GM18951 (cell line): ENCODE data around the gene NFIL3.
"Not testable (repeated sequence)": the region's sequence is repeated elsewhere in the genome, so short reads cannot be mapped to it uniquely, and the experiment has no call there.

Experiments
- POLR2A ChIP-seq: IDR thresholded peaks from 4 replicates; pipeline ENCODE4 v1.6.1; 2011; ENCODE audit warnings: mild to moderate bottlenecking; ENCODE audit not compliant: insufficient read length, insufficient read depth; ENCODE audit errors: extremely low read depth
- in situ Hi-C: fragments of 300-500 bp; cut with MboI; formaldehyde crosslinking; loops from one replicate; pipeline ENCODE4 v1.12.0; 2022; ENCODE audit warnings: low sequenced_read_pairs, mixed read lengths, inconsistent platforms; ENCODE audit not compliant: unreplicated experiment

The NFIL3 gene, protein sequence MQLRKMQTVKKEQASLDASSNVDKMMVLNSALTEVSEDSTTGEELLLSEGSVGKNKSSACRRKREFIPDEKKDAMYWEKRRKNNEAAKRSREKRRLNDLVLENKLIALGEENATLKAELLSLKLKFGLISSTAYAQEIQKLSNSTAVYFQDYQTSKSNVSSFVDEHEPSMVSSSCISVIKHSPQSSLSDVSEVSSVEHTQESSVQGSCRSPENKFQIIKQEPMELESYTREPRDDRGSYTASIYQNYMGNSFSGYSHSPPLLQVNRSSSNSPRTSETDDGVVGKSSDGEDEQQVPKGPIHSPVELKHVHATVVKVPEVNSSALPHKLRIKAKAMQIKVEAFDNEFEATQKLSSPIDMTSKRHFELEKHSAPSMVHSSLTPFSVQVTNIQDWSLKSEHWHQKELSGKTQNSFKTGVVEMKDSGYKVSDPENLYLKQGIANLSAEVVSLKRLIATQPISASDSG

DNA sequence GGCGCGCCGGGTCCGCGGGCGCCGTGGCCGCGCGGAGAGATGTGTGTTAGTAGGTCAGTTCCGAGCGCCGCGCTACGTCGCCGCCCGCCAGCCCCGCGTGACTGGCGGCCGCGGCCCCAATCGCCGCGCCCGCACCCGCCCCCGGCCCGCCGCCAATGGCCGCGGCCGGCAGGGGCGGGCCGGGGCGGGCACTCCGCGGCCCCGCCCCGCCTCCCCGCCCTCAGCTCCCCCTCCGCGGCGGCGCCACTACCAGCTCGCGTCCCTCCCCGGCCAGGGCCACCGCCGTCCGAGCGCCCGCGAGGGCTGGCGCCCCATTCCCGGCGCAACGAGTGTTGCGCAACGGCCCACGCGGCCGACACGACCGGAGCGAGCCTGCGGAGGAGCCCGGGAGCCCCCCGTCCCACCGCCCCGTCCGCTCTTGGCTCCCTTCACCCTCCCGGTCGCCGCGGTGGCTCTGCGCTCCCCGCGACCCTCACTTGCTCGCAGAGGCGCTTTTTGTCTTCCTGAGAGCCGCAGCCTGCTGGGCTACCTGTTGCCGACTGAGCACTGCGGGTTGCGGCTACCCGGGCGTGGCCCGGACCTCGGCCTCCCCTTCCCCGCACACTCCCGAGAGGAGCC is at the start of gene NFIL3:
NFIL3 (minus strand) TSS at position 48 of the 618 bp plus-strand sequence. CDS start 13,098 bp downstream, outside the sequence.
- in situ Hi-C loops, result no loop called here
- peak; percentile 46 for TF ChIP-seq POLR2A

DNA sequence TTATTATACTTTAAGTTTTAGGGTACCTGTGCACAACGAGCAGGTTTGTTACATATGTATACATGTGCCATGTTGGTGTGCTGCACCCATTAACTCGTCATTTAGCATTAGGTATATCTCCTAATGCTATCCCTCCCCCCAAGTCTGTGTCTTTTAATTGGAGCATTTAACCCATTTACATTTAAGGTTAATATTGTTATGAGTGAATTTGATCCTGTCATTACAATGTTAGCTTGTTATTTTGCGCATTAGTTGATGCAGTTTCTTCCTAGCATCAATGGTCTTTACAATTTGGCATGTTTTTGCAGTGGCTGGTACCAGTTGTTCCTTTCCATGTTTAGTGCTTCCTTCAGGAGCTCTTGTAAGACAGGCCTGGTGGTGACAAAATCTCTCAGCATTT is 47.9 kb upstream of the NFIL3 start:
- in situ Hi-C loops, result not testable (repeated sequence)

DNA sequence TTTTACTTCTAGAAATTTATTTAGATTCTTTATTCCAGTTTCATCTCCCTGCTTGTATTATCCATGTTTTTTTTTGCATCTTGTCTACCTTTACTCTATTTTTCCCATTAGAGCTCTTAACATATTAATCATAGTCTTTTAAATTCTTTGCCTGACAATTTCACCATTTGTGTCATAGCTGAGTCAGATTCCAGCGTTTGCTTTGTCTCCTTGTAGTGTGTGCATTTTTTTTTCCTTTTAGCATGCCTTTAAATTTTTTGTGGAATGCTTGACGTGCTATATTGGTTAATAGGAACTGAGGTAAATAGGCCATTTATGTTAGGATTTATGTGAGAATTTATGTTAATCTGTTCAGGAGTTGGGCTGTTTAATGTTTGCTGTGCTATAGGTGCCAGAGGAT is 41.8 kb upstream of the NFIL3 start:
- no peak for TF ChIP-seq POLR2A
- in situ Hi-C loops, result no loop called here

DNA sequence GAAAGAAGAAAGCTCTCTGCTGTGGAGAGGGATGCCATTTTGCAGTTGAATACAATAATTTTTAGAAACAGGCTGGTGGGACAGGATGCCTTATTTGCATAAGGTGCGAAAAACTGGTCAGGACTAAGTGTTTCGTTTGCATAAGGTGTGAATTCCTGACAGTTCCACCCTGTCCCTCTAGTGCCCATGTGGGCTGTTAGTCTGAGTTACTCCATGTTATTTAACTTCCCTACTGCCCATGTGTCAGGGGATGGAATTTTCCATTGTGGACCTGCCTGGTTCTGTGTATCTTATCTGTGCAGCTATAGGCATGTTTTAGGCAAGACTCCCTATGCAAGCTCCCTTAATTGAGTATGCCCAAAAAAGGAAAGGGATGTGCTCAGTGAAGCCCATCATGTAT is 35.3 kb upstream of the NFIL3 start:
- in situ Hi-C loops, result no loop called here
- no peak for TF ChIP-seq POLR2A

DNA sequence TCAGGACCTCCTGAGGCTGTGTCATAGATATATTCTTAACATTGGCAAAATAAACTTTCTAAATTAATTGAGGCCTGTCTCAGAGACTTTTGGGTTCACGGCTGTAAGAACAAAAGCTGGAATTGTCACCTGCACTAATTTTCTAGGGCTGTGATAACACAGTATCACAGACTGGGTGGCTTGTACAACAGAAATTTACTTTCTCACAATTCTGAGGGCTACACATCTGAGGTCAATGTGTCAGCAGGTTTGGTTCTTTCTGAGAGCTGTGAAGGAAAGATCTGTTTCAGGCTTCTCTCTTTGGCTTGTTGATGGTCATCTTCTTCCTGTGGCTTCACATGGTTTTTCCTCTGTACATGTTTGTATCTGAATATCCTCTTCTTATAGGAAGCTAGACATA is 29.2 kb upstream of the NFIL3 start:
- in situ Hi-C loops, result no loop called here
- no peak for TF ChIP-seq POLR2A

DNA sequence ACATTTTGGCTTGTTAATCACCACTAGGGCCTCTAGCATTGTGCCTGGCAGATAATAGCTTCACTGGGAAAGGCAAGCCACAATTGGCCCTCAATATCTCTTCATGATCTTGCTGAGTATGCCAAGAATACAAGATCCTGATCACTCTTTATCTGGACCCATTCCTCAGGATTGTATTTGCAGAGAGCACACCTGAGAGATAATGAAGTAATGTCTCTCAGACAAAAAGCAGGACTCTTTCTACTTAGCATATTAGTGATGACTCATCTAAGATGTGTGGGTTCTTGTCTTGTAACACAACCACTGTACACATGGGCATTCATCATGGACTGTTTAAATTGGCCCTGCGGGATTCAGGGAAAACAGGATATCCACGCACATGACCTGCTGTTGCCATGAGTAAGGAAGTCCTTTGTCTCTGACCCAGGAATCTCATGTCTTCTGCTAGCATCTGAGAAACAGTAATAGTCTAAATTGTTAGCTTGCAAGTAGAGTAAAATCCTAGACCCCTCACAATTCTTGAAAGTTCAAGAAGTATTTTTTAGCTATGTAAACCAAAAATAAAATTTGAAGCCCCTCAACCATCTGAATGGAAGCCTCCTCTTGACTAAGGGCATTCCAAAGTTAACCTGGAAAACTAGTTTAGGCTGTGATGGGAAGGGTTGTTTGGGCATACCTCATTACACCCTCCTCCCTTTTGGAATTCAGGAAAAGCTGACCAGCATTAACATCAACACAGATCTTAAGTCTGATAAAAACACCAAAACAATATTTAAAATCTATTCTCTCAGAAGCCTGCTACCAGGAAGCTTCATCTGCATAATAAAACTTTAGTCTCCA is 28.0 kb upstream of the NFIL3 start:
- in situ Hi-C loops, result no loop called here
- TF ChIP-seq POLR2A, result no peak

DNA sequence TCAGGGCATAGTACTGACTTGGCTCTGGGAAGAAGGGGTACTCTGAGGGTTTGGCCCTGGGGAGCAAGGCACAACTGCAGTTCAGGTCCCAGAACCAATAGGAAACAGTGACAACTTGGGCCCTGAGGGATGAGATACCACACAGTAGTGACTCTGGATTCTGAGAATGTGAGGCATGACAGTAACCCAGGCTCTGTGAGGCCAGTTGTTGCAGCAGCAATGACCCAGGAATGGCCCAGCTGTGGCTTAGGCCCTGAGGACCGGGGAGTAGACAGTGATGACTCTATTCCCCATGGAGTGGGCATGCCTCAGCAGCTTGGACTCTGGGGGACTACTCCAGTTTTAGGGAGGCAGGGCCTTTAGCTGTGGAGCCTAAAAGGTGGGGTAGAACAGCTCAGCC is 21.5 kb upstream of the NFIL3 start:
- no peak for TF ChIP-seq POLR2A
- in situ Hi-C loops, result loop anchor here (25.0 kb wide), 1 partner anchor 408 kb away; no protein-coding TSS in a partner anchor

DNA sequence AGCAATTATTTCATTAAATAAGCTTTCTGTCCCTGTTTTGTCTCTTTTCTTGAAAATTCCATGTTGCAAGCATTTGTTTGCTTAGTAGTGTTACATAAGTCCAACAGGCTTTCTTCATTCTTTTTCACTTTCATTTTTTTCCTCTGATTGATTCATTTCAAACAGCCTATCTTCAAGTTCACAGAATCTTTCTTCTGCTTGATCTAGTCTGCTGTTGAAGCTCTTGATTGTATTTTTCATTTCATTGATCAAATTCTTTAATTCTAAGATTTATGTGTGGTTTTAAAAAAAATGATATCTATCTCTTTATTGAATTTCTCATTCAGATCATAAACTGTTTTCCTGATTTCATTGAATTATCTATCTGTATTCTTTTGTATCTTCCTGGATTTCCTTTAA is 20.4 kb upstream of the NFIL3 start:
- in situ Hi-C loops, result loop anchor here (25.0 kb wide), 1 partner anchor 407 kb away; no protein-coding TSS in a partner anchor
- TF ChIP-seq POLR2A, result no peak

DNA sequence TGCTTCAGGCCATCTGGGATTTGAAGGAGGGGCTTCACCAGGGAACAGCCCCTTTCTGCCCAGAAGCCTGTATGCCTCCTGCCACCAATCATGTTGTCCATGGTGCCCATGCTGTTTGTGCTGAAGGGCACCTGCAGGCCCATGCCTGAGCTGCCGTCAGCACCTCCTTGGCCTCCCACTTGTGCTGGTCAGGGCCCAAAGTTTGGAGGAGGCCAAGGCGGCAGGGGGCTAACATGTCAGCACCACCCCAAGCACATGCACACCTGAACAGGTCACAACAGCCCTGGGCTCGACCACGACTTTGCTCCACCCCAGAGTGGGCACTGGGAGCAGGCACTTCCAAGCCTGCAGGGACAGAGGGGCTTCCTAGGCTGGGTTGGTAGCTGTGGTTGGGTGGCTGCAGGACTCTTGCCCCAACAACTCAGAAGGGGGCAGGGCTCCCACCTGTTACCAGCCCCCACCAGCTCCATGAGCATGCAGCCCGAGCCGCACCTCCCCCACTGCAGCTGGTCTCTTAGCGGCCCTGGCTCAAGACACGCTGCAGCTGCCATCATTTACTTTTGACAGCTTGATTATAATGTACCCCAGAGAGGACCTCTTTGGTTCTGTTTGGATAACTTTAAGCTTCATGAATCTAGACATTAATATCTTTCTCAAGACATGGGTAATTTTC is 19.8 kb upstream of the NFIL3 start:
- TF ChIP-seq POLR2A, result no peak
- in situ Hi-C loops, result loop anchor here (25.0 kb wide), 1 partner anchor 406 kb away; no protein-coding TSS in a partner anchor

DNA sequence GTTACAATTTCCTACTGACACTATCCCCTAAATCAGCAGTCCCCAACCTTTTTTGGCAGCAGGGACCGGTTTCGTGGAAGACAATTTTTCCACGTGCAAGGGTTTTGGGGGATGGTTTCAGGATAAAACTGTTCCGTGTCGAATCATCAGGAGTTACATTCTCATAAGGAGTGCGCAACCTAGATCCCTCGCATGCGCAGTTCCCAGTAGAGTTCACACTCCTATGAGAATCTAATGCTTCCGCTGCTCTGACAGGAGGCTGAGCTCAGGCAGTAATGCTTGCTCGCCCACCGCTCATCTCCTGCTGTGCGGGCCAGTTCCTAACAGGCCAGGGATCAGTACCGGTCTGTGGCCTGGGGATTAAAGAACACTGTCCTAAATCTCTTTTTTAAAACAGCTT is 13.2 kb upstream of the NFIL3 start:
- in situ Hi-C loops, result loop anchor here (25.0 kb wide), 1 partner anchor 400 kb away; no protein-coding TSS in a partner anchor
- TF ChIP-seq POLR2A, result no peak

DNA sequence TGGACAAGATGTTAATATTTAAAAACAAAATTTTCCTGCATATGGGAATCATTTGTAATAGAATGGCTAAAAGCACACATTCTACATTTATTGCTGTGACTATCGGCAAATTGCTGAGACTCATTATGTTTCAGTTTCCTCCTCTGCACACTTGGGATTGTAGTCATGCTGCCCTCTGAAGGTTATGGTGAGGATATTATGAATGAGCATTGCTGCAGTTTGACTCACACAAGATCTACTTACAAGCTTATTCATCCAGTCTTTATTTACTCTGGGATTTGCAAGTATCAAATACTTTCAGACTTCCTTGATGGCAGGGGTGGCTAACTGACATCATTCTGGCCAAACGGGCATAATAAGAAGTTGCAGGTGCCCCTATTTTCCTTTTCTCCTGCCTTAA is 9.5 kb upstream of the NFIL3 start:
- no peak for TF ChIP-seq POLR2A
- in situ Hi-C loops, result loop anchor here (25.0 kb wide), 1 partner anchor 396 kb away; no protein-coding TSS in a partner anchor

DNA sequence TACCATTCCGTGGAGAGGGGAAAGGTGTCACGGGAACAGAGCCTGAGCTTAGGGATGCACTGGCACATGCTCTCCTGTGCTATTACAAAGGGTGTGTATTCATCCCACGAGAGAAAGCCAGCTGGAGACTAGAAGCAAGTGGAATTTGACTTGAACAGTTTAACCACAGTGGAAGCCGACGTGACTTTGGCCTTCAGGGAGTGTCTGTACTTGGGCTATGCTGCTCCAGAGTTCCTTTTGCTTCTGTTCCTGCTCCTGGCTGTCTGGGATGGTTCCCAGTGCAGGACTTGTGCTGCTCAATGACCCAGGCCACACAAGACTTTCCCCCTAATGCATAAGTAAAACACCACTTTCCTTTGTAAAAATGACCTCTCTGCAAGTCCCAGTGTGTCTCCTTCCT is 7.9 kb upstream of the NFIL3 start:
- in situ Hi-C loops, result loop anchor here (25.0 kb wide), 1 partner anchor 394 kb away; no protein-coding TSS in a partner anchor
- no peak for TF ChIP-seq POLR2A

DNA sequence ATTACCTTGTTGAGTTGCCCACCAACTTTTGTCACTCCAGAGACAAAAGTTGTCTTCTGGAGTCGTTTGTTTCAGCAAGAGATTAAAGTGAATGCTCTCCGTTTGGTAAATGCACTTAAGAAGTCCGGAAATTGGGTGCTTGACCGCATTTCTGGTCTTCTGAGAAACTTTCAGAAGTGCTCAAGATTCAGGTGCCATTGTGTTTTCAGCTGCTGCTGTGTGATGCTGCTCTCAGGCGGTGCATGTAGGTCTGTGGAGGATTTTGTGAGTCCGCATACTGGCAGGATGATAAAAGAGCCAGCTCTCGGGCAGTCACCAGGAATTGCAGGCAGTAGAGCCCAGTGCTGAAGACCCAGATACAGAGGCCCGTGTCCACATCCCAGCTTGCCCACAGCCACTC is 5.9 kb upstream of the NFIL3 start:
- TF ChIP-seq POLR2A, result no peak
- in situ Hi-C loops, result loop anchor here (5.0 to 25.0 kb wide), 2 partner anchors 392 to 512 kb away; no protein-coding TSS in a partner anchor

DNA sequence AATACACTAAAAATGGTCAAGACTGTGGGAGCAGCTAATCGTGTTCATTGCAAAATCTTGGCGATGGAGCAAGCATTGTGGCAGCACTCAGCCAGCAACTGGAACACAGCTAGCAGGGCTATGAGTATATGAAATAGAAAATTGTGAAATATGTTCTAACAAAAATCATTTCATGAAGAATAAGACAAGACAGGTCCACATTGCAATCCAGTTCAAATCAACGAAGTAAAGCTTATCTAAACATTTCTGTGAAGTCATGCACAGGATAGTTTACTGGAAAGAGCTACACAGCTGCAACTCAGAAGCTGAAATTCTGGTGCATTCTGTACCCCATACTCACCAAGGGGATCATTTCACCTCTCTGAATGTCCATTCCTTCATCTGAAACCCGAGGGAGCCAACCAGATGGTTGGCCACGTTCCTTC is 5.3 kb upstream of the NFIL3 start:
- in situ Hi-C loops, result loop anchor here (5.0 to 25.0 kb wide), 2 partner anchors 392 to 512 kb away; no protein-coding TSS in a partner anchor
- TF ChIP-seq POLR2A, result no peak
